PFSK-1 (cell line): ENCODE data around the gene ZNF474.

Experiments used
- FOXP2 ChIP-seq: optimal IDR thresholded peaks from 2 replicates; pipeline ENCODE3; 2011; ENCODE audit warnings: borderline replicate concordance, control low read depth, inconsistent platforms; ENCODE audit not compliant: insufficient read depth; ENCODE audit errors: extremely low read length, extremely low read depth
- POLR2AphosphoS5 ChIP-seq: IDR thresholded peaks from 2 replicates; pipeline ENCODE4 v1.6.1; 2012; ENCODE audit warnings: low read depth, mild to moderate bottlenecking, control low read depth, low read length, moderate library complexity
- REST ChIP-seq, 2 experiments: IDR thresholded peaks; 2 replicates each; pipeline versions ENCODE4 v1.6.1 to v1.8.0; 2011 to 2012; ENCODE audit warnings: low read depth in 2 of 2, low read length in 2 of 2, control low read depth in 1 of 2, inconsistent platforms in 1 of 2, mild to moderate bottlenecking in 1 of 2, moderate library complexity in 1 of 2; ENCODE audit not compliant: insufficient read depth in 1 of 2
- SIN3A ChIP-seq: IDR thresholded peaks from 2 replicates; pipeline ENCODE4 v1.6.1; 2012; ENCODE audit warnings: mild to moderate bottlenecking, low read length, moderate library complexity, borderline replicate concordance; ENCODE audit not compliant: insufficient read depth
- TAF1 ChIP-seq: IDR thresholded peaks from 2 replicates; pipeline ENCODE4 v1.6.1; 2012; ENCODE audit warnings: low read length, control low read depth, borderline replicate concordance; ENCODE audit not compliant: insufficient read depth

ZNF474 gene

GRCh38 chr5:122151640-122152039 is 22.3 kb downstream of the ZNF474 start:
- TF ChIP-seq TAF1 (no peak), SIN3A (no peak), POLR2AphosphoS5 (no peak), REST (IDR thresholded peaks at IDR 0.05; ENCODE audit: insufficient read depth in 1 of 2, low read depth in 2 of 2, low read length in 2 of 2) (no peak), FOXP2 (no peak)

- TF ChIP-seq TAF1 = no peak
- TF ChIP-seq SIN3A = no peak
- no peak for TF ChIP-seq POLR2AphosphoS5
- no peak for TF ChIP-seq REST (IDR thresholded peaks at IDR 0.05; ENCODE audit: insufficient read depth in 1 of 2, low read depth in 2 of 2, low read length in 2 of 2)
- no peak for TF ChIP-seq FOXP2
Measured at GRCh38 chr5:122152266-122152900, 23.0 kb downstream of the ZNF474 start.

- TF ChIP-seq REST (IDR thresholded peaks at IDR 0.05; ENCODE audit: insufficient read depth in 1 of 2, low read depth in 2 of 2, low read length in 2 of 2) = no peak
- no peak for TF ChIP-seq SIN3A
- no peak for TF ChIP-seq TAF1
- TF ChIP-seq FOXP2 = no peak
- TF ChIP-seq POLR2AphosphoS5 = no peak
Measured at GRCh38 chr5:122153230-122153629, 23.9 kb downstream of the ZNF474 start.

GRCh38 chr5:122153774-122154173 is 24.4 kb downstream of the ZNF474 start:
- no peak for TF ChIP-seq TAF1
- no peak for TF ChIP-seq SIN3A
- TF ChIP-seq FOXP2 = no peak
- no peak for TF ChIP-seq POLR2AphosphoS5
- no peak for TF ChIP-seq REST (IDR thresholded peaks at IDR 0.05; ENCODE audit: insufficient read depth in 1 of 2, low read depth in 2 of 2, low read length in 2 of 2)

GRCh38 chr5:122154491-122154890 is 25.1 kb downstream of the ZNF474 start:
- TF ChIP-seq FOXP2 = no peak
- TF ChIP-seq TAF1 = no peak
- TF ChIP-seq SIN3A = no peak
- no peak for TF ChIP-seq REST (IDR thresholded peaks at IDR 0.05; ENCODE audit: insufficient read depth in 1 of 2, low read depth in 2 of 2, low read length in 2 of 2)
- TF ChIP-seq POLR2AphosphoS5 = no peak
